ENCODE measurements around the gene GADL1. TPM values are rescaled to one million over a fixed set of nuclear protein-coding genes. Genes with fewer than 3 reads are reported as not detected.

Gene GADL1
- total and polyA plus RNA-seq, 2 donors from 2014 or later, result 0.22 to 0.54 TPM

- Histone ChIP-seq H3K27ac (ENCODE audit: low read depth in 2 of 2, low read length in 2 of 2) (no peak overlapping the region), H3K9me3 (ENCODE audit: control insufficient read depth in 2 of 3, insufficient read depth in 1 of 3, low read length in 3 of 3) (no peaks in the 10 kb centered on the region), H3K36me3 (ENCODE audit: control insufficient read depth in 2 of 3, insufficient read depth in 3 of 3, low read length in 3 of 3) (peaks cover 2 to 24% (median 13%) of the 10 kb centered on the region in 3 donors), H3K27me3 (ENCODE audit: control insufficient read depth, insufficient read depth, low read length) (no peaks in the 10 kb centered on the region), H3K4me1 (ENCODE audit: control insufficient read depth in 2 of 3, insufficient read depth in 2 of 3, low read depth in 1 of 3, low read length in 3 of 3) (peaks cover 8 to 25% (median 20%) of the 10 kb centered on the region in 3 donors), H3K4me3 (ENCODE audit: low read length in 3 of 3) (no peak overlapping the region), H3K9ac (ENCODE audit: low read length in 3 of 3) (no peak overlapping the region)
- DNase-seq (no peak), FAIRE-seq (no peak)
- TF ChIP-seq CTCF (IDR thresholded peaks at IDR 0.05; ENCODE audit: borderline replicate concordance, extremely low read depth, insufficient read depth), result no peak
- intact Hi-C loops (cut with DNase I), result no loop called here
Measured at GRCh38 chr3:30690199-30690598, 204.3 kb downstream of the GADL1 start.

GRCh38 chr3:30688776-30689641 lies 205.5 kb downstream of the GADL1 start:
- DNase-seq, result peak in 3 of 5 donors; percentile 37 to 78 (median 64)

DNA sequence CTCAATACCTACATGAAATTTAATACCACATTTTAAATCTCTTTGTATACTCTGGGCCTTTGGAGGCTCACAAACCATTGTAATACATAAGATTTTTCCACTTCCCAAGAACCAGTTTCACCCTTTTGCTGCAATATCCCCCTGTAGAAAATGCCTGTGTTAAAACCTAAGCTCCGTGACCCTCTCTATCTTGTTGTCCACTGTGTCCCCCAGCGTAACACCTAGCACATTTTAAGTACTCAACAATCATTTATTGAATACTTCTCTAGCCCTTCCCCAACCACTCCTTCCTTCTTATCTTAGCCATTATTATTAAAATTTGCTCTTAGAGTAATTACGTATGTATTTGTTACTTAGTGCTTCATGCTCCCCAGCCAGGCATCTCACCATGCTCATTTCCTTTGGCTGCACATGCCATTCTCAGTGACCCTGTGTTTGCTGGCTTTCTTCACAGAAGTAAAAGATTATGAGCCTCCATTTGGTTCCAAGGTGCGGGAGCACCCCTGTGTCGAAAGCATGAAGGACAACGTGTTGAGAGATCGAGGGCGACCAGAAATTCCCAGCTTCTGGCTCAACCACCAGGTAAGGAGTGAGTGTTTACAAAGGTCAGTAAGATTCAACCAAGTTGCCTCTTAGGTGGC lies 206.4 kb downstream of the GADL1 start:
- H3K4me1 ChIP-seq (ENCODE audit: control insufficient read depth in 2 of 3, insufficient read depth in 2 of 3, low read depth in 1 of 3, low read length in 3 of 3), result peaks cover 6 to 31% (median 20%) of the 10 kb centered on the region in 3 donors
- TF ChIP-seq CTCF (IDR thresholded peaks at IDR 0.05; ENCODE audit: borderline replicate concordance, extremely low read depth, insufficient read depth), result no peak
- no peaks in the 10 kb centered on the region for H3K27me3 ChIP-seq (ENCODE audit: control insufficient read depth, insufficient read depth, low read length)
- no peak overlapping the region for H3K27ac ChIP-seq (ENCODE audit: low read depth in 2 of 2, low read length in 2 of 2)
- no peak overlapping the region for H3K4me3 ChIP-seq (ENCODE audit: low read length in 3 of 3)
- intact Hi-C loops (cut with DNase I), result no loop called here
- H3K9ac ChIP-seq (ENCODE audit: low read length in 3 of 3), result no peak overlapping the region
- H3K9me3 ChIP-seq (ENCODE audit: control insufficient read depth in 2 of 3, insufficient read depth in 1 of 3, low read length in 3 of 3), result no peaks in the 10 kb centered on the region
- DNase-seq, result no peak
- no peak for FAIRE-seq
- H3K36me3 ChIP-seq (ENCODE audit: control insufficient read depth in 2 of 3, insufficient read depth in 3 of 3, low read length in 3 of 3), result peaks cover 2 to 14% (median 11%) of the 10 kb centered on the region in 3 donors

More at GRCh38 chr3:30688776-30689641, 205.5 kb downstream of the GADL1 start:
- peaks cover 8 to 27% (median 20%) of the 10 kb centered on the region in 3 donors for H3K4me1 ChIP-seq (ENCODE audit: control insufficient read depth in 2 of 3, insufficient read depth in 2 of 3, low read depth in 1 of 3, low read length in 3 of 3)
- H3K9me3 ChIP-seq (ENCODE audit: control insufficient read depth in 2 of 3, insufficient read depth in 1 of 3, low read length in 3 of 3), result no peaks in the 10 kb centered on the region
- no peak overlapping the region for H3K4me3 ChIP-seq (ENCODE audit: low read length in 3 of 3)
- intact Hi-C loops (cut with DNase I), result no loop called here
- no peak overlapping the region for H3K9ac ChIP-seq (ENCODE audit: low read length in 3 of 3)
- no peak for TF ChIP-seq CTCF (IDR thresholded peaks at IDR 0.05; ENCODE audit: borderline replicate concordance, extremely low read depth, insufficient read depth)
- H3K27me3 ChIP-seq (ENCODE audit: control insufficient read depth, insufficient read depth, low read length), result no peaks in the 10 kb centered on the region
- peaks cover 2 to 14% (median 11%) of the 10 kb centered on the region in 3 donors for H3K36me3 ChIP-seq (ENCODE audit: control insufficient read depth in 2 of 3, insufficient read depth in 3 of 3, low read length in 3 of 3)
- no peak for FAIRE-seq
- peak overlapping the region; percentile 64 to 77 for H3K27ac ChIP-seq (ENCODE audit: low read depth in 2 of 2, low read length in 2 of 2)

Data from kidney (tissue), 14 donors.